Measurements from ENCODE around the gene ARID1A. TPM values are rescaled to one million over a fixed set of nuclear protein-coding genes. Genes with fewer than 3 reads are reported as not detected.
"Not testable (repeated sequence)": the region's sequence is repeated elsewhere in the genome, so short reads cannot be mapped to it uniquely, and the experiment has no call there.

Gene ARID1A
- 155 and 160 TPM in 2 replicates for total RNA-seq
- long read RNA-seq, transcript ARID1A-217 (1 exons, 3,046 nt) = major isoform, 6 of 17 reads
- long read RNA-seq, partial matches to known transcripts = 7 of 17 reads
- long read RNA-seq, other reads (novel, unspliced or antisense) = 4 of 17 reads

- Mint-ChIP-seq H3K4me1 (peaks cover 40% of the 10 kb centered on the region), H3K4me3 (peak within 1 kb of the TSS; percentile 93), H3K9me3 (peaks cover 2% of the 10 kb centered on the region), H3K36me3 (ENCODE audit: low read depth) (no peaks in the 10 kb centered on the region), H3K27ac (ENCODE audit: unreplicated experiment) (peak within 1 kb of the TSS; percentile 89), H3K27me3 (ENCODE audit: low read depth) (peaks cover 4% of the 10 kb centered on the region)
- peak; percentile 97 for DNase-seq (ENCODE audit: low read depth, low spot score)
- TF ChIP-seq CTCF (conservative IDR thresholded peaks at IDR 0.05) = peak; percentile 13
Observed at GRCh38 chr1:26695356-26696118, at the start of gene ARID1A. TSS of gene ARID1A (plus strand) at chr1:26696015. CDS start at chr1:26696404, 389 bp downstream.

GRCh38 chr1:26664802-26665201 lies 31.0 kb upstream of the ARID1A start:
- Mint-ChIP-seq H3K27ac (ENCODE audit: unreplicated experiment) (no peak overlapping the region), H3K27me3 (ENCODE audit: low read depth) (no peaks in the 10 kb centered on the region), H3K36me3 (ENCODE audit: low read depth) (no peaks in the 10 kb centered on the region), H3K4me1 (no peaks in the 10 kb centered on the region), H3K4me3 (no peak overlapping the region), H3K9me3 (no peaks in the 10 kb centered on the region)
- no peak for TF ChIP-seq CTCF (conservative IDR thresholded peaks at IDR 0.05)
- DNase-seq (ENCODE audit: low read depth, low spot score) = no peak

- H3K27me3 Mint-ChIP-seq (ENCODE audit: low read depth) = no peaks in the 10 kb centered on the region
- H3K27ac Mint-ChIP-seq (ENCODE audit: unreplicated experiment) = no peak overlapping the region
- no peak for TF ChIP-seq CTCF (conservative IDR thresholded peaks at IDR 0.05)
Observed at GRCh38 chr1:26666855-26667254, 29.0 kb upstream of the ARID1A start.

GRCh38 chr1:26668106-26668786 lies 27.6 kb upstream of the ARID1A start:
- not testable (repeated sequence) for H3K4me1 Mint-ChIP-seq; H3K9me3 Mint-ChIP-seq; H3K4me3 Mint-ChIP-seq; H3K36me3 Mint-ChIP-seq (ENCODE audit: low read depth); DNase-seq (ENCODE audit: low read depth, low spot score); H3K27ac Mint-ChIP-seq (ENCODE audit: unreplicated experiment); H3K27me3 Mint-ChIP-seq (ENCODE audit: low read depth)

More at GRCh38 chr1:26666855-26667254, 29.0 kb upstream of the ARID1A start:
- no peaks in the 10 kb centered on the region for H3K4me1 Mint-ChIP-seq
- no peak overlapping the region for H3K4me3 Mint-ChIP-seq
- no peak for DNase-seq (ENCODE audit: low read depth, low spot score)
- no peaks in the 10 kb centered on the region for H3K9me3 Mint-ChIP-seq
- no peaks in the 10 kb centered on the region for H3K36me3 Mint-ChIP-seq (ENCODE audit: low read depth)

- no peaks in the 10 kb centered on the region for H3K4me1 Mint-ChIP-seq
- peak; percentile 50 for TF ChIP-seq CTCF (conservative IDR thresholded peaks at IDR 0.05)
- no peaks in the 10 kb centered on the region for H3K36me3 Mint-ChIP-seq (ENCODE audit: low read depth)
- no peak overlapping the region for H3K27ac Mint-ChIP-seq (ENCODE audit: unreplicated experiment)
- peaks cover 13% of the 10 kb centered on the region for H3K27me3 Mint-ChIP-seq (ENCODE audit: low read depth)
- no peak for DNase-seq (ENCODE audit: low read depth, low spot score)
- H3K4me3 Mint-ChIP-seq = no peak overlapping the region
- H3K9me3 Mint-ChIP-seq = no peaks in the 10 kb centered on the region
Observed at GRCh38 chr1:26677306-26678115, 18.3 kb upstream of the ARID1A start.

All from neural crest cell (in vitro differentiated cells).